Tibial nerve (tissue), 4 donors: ENCODE results near the gene NAB2.

Experiments used
- EP300 ChIP-seq, 2 donors: sonication (generic); formaldehyde crosslinking; IDR thresholded peaks; one replicate each; pipeline ENCODE4 v1.6.1; 2017; ENCODE audit warnings: antibody characterized with exemption in 2 of 2, mild to moderate bottlenecking in 1 of 2
- POLR2A ChIP-seq, 2 donors: fragments of 450-650 bp; IDR thresholded peaks; one replicate each; pipeline ENCODE4 v1.6.1; 2017; ENCODE audit warnings: antibody characterized with exemption in 2 of 2, mild to moderate bottlenecking in 2 of 2, moderate library complexity in 2 of 2
- TF ChIP-seq, protein P1 (sequence below), 5 experiments: fragments of 200-600 bp in 3 of 5; fragments of 450-650 bp in 2 of 5; sonication (generic) in 3 of 5; IDR thresholded peaks; one replicate each; pipeline ENCODE4 v1.5.1; 2016 to 2019; ENCODE audit warnings: antibody characterized with exemption in 5 of 5, mild to moderate bottlenecking in 3 of 5, moderate library complexity in 2 of 5

DNA sequence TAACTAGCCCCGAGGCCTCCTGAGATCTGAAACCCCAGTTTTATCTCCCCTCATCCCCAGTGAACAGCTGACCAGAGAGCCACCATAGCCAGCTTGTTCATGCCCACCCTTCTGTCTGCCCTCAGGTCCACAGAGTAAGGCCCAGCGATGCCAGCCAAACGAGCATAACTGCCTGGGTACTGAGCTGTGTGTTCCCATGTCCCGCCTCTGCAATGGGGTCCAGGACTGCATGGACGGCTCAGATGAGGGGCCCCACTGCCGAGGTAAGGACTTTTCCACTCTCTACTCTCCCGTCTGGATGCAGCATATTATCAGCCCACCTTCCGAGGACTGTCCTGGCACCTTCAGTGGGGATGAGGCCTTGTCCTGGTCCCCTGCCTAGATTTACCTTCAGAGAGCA, 52.3 kb downstream of the NAB2 start:
- TF ChIP-seq, protein P1, sequence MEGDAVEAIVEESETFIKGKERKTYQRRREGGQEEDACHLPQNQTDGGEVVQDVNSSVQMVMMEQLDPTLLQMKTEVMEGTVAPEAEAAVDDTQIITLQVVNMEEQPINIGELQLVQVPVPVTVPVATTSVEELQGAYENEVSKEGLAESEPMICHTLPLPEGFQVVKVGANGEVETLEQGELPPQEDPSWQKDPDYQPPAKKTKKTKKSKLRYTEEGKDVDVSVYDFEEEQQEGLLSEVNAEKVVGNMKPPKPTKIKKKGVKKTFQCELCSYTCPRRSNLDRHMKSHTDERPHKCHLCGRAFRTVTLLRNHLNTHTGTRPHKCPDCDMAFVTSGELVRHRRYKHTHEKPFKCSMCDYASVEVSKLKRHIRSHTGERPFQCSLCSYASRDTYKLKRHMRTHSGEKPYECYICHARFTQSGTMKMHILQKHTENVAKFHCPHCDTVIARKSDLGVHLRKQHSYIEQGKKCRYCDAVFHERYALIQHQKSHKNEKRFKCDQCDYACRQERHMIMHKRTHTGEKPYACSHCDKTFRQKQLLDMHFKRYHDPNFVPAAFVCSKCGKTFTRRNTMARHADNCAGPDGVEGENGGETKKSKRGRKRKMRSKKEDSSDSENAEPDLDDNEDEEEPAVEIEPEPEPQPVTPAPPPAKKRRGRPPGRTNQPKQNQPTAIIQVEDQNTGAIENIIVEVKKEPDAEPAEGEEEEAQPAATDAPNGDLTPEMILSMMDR (IDR thresholded peaks at IDR 0.05): no peak
- TF ChIP-seq POLR2A (IDR thresholded peaks at IDR 0.05) (no peak), EP300 (IDR thresholded peaks at IDR 0.05) (no peak)
